PFSK-1 (cell line): ENCODE results near the gene SLC24A3.

ENCODE experiments used
- FOXP2 ChIP-seq: optimal IDR thresholded peaks from 2 replicates; pipeline ENCODE3; 2011; ENCODE audit warnings: borderline replicate concordance, control low read depth, inconsistent platforms; ENCODE audit not compliant: insufficient read depth; ENCODE audit errors: extremely low read length, extremely low read depth
- POLR2AphosphoS5 ChIP-seq: IDR thresholded peaks from 2 replicates; pipeline ENCODE4 v1.6.1; 2012; ENCODE audit warnings: low read depth, mild to moderate bottlenecking, control low read depth, low read length, moderate library complexity
- REST ChIP-seq, 2 experiments: IDR thresholded peaks; 2 replicates each; pipeline versions ENCODE4 v1.6.1 to v1.8.0; 2011 to 2012; ENCODE audit warnings: low read depth in 2 of 2, low read length in 2 of 2, control low read depth in 1 of 2, inconsistent platforms in 1 of 2, mild to moderate bottlenecking in 1 of 2, moderate library complexity in 1 of 2; ENCODE audit not compliant: insufficient read depth in 1 of 2
- SIN3A ChIP-seq: IDR thresholded peaks from 2 replicates; pipeline ENCODE4 v1.6.1; 2012; ENCODE audit warnings: mild to moderate bottlenecking, low read length, moderate library complexity, borderline replicate concordance; ENCODE audit not compliant: insufficient read depth
- TAF1 ChIP-seq: IDR thresholded peaks from 2 replicates; pipeline ENCODE4 v1.6.1; 2012; ENCODE audit warnings: low read length, control low read depth, borderline replicate concordance; ENCODE audit not compliant: insufficient read depth

- no peak for TF ChIP-seq POLR2AphosphoS5
- no peak for TF ChIP-seq REST (IDR thresholded peaks at IDR 0.05; ENCODE audit: insufficient read depth in 1 of 2, low read depth in 2 of 2, low read length in 2 of 2)
- no peak for TF ChIP-seq SIN3A
- no peak for TF ChIP-seq TAF1
- no peak for TF ChIP-seq FOXP2
Measured at GRCh38 chr20:19756761-19757486, 544.5 kb downstream of the SLC24A3 start.
